Esophagus muscularis mucosa (tissue), 3 donors: ENCODE results near the gene USP10.

Experiments used
- POLR2A ChIP-seq: fragments of 450-650 bp; IDR thresholded peaks from one replicate; pipeline ENCODE4 v1.6.1; 2017; ENCODE audit warnings: antibody characterized with exemption, moderate library complexity, mild to moderate bottlenecking, low read depth
- POLR2AphosphoS5 ChIP-seq, 2 donors: sonication (generic); formaldehyde crosslinking; IDR thresholded peaks; one replicate each; pipeline ENCODE4 v1.6.1; 2017; ENCODE audit warnings: antibody characterized with exemption in 2 of 2
- TF ChIP-seq, protein P1 (sequence below), 3 experiments: fragments of 200-600 bp in 2 of 3; fragments of 450-650 bp in 1 of 3; sonication (generic) in 2 of 3; IDR thresholded peaks; one replicate each; pipeline ENCODE4 v1.5.1; 2017 to 2019; ENCODE audit warnings: antibody characterized with exemption in 3 of 3, mild to moderate bottlenecking in 2 of 3, moderate library complexity in 1 of 3

- TF ChIP-seq, protein P1, sequence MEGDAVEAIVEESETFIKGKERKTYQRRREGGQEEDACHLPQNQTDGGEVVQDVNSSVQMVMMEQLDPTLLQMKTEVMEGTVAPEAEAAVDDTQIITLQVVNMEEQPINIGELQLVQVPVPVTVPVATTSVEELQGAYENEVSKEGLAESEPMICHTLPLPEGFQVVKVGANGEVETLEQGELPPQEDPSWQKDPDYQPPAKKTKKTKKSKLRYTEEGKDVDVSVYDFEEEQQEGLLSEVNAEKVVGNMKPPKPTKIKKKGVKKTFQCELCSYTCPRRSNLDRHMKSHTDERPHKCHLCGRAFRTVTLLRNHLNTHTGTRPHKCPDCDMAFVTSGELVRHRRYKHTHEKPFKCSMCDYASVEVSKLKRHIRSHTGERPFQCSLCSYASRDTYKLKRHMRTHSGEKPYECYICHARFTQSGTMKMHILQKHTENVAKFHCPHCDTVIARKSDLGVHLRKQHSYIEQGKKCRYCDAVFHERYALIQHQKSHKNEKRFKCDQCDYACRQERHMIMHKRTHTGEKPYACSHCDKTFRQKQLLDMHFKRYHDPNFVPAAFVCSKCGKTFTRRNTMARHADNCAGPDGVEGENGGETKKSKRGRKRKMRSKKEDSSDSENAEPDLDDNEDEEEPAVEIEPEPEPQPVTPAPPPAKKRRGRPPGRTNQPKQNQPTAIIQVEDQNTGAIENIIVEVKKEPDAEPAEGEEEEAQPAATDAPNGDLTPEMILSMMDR (IDR thresholded peaks at IDR 0.05): no peak
- no peak for TF ChIP-seq POLR2A
- no peak for TF ChIP-seq POLR2AphosphoS5 (IDR thresholded peaks at IDR 0.05)
Observed at GRCh38 chr16:84675423-84675822, 24.4 kb upstream of the USP10 start.
